HG02678 (cell line): ENCODE measurements around the gene CDH13.
A peak's percentile ranks its signal among the peaks of the same experiment; 100 is the strongest.

Source experiments
- ATAC-seq: cut with Tn5 transposase; IDR thresholded peaks from one replicate; pipeline ENCODE4 v1.9.1; 2021; ENCODE audit warnings: mild to moderate bottlenecking, moderate library complexity; ENCODE audit not compliant: unreplicated experiment

CDH13 gene

GRCh38 chr16:82625066-82625968, 1.5 kb upstream of the CDH13 start:
- ATAC-seq: no peak

- ATAC-seq: no peak
Observed at GRCh38 chr16:82628088-82628423, 1.3 kb downstream of the CDH13 start.

GRCh38 chr16:82628711-82629110, 1.9 kb downstream of the CDH13 start:
- ATAC-seq: no peak

GRCh38 chr16:82629441-82630027, 2.8 kb downstream of the CDH13 start:
- no peak for ATAC-seq

GRCh38 chr16:82630219-82630618, 3.5 kb downstream of the CDH13 start:
- no peak for ATAC-seq

GRCh38 chr16:82630688-82631087, 3.9 kb downstream of the CDH13 start:
- no peak for ATAC-seq

GRCh38 chr16:82631701-82632685, 5.2 kb downstream of the CDH13 start:
- no peak for ATAC-seq

- no peak for ATAC-seq
Observed at GRCh38 chr16:82633964-82634600, 7.3 kb downstream of the CDH13 start.

- ATAC-seq: no peak
Observed at GRCh38 chr16:82634955-82635610, 8.3 kb downstream of the CDH13 start.

- ATAC-seq: no peak
Observed at GRCh38 chr16:82636485-82636884, 9.7 kb downstream of the CDH13 start.

GRCh38 chr16:82636958-82637357, 10.2 kb downstream of the CDH13 start:
- ATAC-seq: no peak

- ATAC-seq: no peak
Observed at GRCh38 chr16:82638095-82638798, 11.5 kb downstream of the CDH13 start.

- no peak for ATAC-seq
Observed at GRCh38 chr16:82639263-82639662, 12.5 kb downstream of the CDH13 start.

GRCh38 chr16:82639666-82640336, 13.0 kb downstream of the CDH13 start:
- ATAC-seq: peak; percentile 68

GRCh38 chr16:82641336-82641984, 14.7 kb downstream of the CDH13 start:
- no peak for ATAC-seq

GRCh38 chr16:82643136-82643535, 16.4 kb downstream of the CDH13 start:
- ATAC-seq: no peak

GRCh38 chr16:82643936-82644630, 17.3 kb downstream of the CDH13 start:
- ATAC-seq: no peak

- no peak for ATAC-seq
Observed at GRCh38 chr16:82646504-82646903, 19.7 kb downstream of the CDH13 start.
